ENCODE data around the gene DUSP1.

DUSP1 gene

DNA sequence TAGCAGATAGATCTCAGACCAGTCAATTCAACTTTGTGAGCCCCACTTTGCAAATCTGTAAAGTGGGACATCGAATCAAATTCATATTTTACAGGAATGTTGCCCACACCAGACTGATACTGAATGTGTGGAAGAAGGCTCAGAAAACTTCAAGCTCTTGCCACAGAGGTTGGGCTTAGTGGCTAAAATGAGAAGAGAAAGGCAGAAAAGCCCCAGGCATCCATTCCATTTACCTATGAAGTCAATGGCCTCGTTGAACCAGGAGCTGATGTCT is 1.7 kb downstream of the DUSP1 start:
- no peak for TF ChIP-seq CTCF (conservative IDR thresholded peaks at IDR 0.05; ENCODE audit: low read depth)
- ChIA-PET POLR2A (ENCODE audit: low non-redundant PET) (interaction anchor here (0.8 to 2.3 kb wide), 2 partner anchors 36 to 159 kb away, joined by 3 to 9 read pairs; no protein-coding TSS in a partner anchor), CTCF (interaction anchor here (0.7 to 4.2 kb wide), 6 partner anchors 36 to 163 kb away, joined by 3 to 54 read pairs (median 11); no protein-coding TSS in a partner anchor)
- DNase-seq (ENCODE audit: low spot score): no peak
- H3K27ac ChIP-seq: peak overlapping the region; percentile 100

GRCh38 chr5:172768573-172769341 is 2.2 kb downstream of the DUSP1 start:
- POLR2A ChIA-PET (ENCODE audit: low non-redundant PET): interaction anchor here (0.8 to 1.0 kb wide), 2 partner anchors 35 to 160 kb away, joined by 3 read pairs; no protein-coding TSS in a partner anchor

DNA sequence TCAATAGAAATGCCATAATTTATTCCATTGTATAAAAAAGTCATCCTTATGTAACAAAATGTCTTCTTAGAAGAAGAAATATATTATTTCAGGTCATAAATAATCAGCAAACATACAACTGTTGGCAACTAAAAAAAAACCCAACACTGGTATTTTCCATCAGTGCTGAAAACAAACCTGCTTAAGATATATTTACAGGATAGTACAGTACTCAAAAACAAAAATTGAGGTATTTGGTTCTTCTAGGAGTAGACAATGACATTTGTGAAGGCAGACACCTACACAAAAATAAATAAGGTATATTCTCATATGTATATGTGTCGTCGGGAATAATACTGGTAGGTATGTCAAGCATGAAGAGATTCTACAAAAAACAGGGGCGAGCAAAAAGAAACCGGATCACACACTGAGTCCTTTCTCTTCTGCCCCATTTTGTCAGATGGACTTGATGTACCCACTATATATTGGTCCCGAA is 2.9 kb downstream of the DUSP1 start:
- TF ChIP-seq CTCF (conservative IDR thresholded peaks at IDR 0.05; ENCODE audit: low read depth): no peak
- peak overlapping the region; percentile 100 for H3K27ac ChIP-seq
- DNase-seq (ENCODE audit: low spot score): no peak
- CTCF ChIA-PET: interaction anchor here (0.7 to 1.0 kb wide), 2 partner anchors 164 to 171 kb away, joined by 3 to 4 read pairs; no protein-coding TSS in a partner anchor
- POLR2A ChIA-PET (ENCODE audit: low non-redundant PET): interaction anchor here (1.0 kb wide), 1 partner anchor 35 kb away, joined by 3 read pairs; no protein-coding TSS in a partner anchor

More at GRCh38 chr5:172768573-172769341, 2.2 kb downstream of the DUSP1 start:
- DNase-seq (ENCODE audit: low spot score): no peak
- CTCF ChIA-PET: interaction anchor here (0.7 to 4.2 kb wide), 5 partner anchors 35 to 171 kb away, joined by 3 to 54 read pairs (median 5); no protein-coding TSS in a partner anchor
- TF ChIP-seq CTCF (conservative IDR thresholded peaks at IDR 0.05; ENCODE audit: low read depth): no peak
- H3K27ac ChIP-seq: peak overlapping the region; percentile 100

- DNase-seq (ENCODE audit: low spot score): peak; percentile 52
- no peak for TF ChIP-seq CTCF (conservative IDR thresholded peaks at IDR 0.05; ENCODE audit: low read depth)
- ChIA-PET CTCF (interaction anchor here (0.8 to 1.7 kb wide), 4 partner anchors 50 to 166 kb away, joined by 3 to 6 read pairs (median 4); no protein-coding TSS in a partner anchor), POLR2A (ENCODE audit: low non-redundant PET) (interaction anchor here (0.7 kb wide), 2 partner anchors 36 to 41 kb away, joined by 3 to 5 read pairs; no protein-coding TSS in a partner anchor)
- peak overlapping the region; percentile 95 for H3K27ac ChIP-seq
Measured at GRCh38 chr5:172766287-172767108, 4.5 kb downstream of the DUSP1 start.

DNA sequence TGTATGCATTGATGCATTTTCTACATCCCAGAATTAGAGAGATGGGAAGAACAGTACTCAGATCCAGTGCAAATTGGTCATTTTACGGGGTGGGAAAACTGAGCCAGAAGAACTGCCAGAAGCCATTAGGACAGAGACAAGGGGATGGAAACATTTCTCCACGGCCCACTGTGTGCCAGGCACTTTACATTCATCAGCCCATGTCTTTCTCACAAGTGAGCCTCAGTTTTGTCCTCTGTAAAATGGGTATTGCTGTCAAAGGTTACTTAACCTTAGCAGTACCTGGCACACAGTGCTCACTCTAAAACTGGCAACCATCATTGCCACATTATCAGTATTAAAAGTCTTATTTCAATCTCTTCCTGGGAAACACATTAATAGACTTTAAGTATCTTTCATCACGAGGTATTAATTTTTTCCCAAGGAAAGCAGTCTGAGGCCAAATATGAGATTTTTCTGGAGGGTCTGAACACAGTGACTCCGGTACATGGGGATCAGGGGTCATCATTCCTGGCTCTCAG is 5.2 kb downstream of the DUSP1 start:
- POLR2A ChIA-PET (ENCODE audit: low non-redundant PET): interaction anchor here (0.7 kb wide), 2 partner anchors 36 to 42 kb away, joined by 3 to 5 read pairs; no protein-coding TSS in a partner anchor
- peak overlapping the region; percentile 95 for H3K27ac ChIP-seq
- no peak for TF ChIP-seq CTCF (conservative IDR thresholded peaks at IDR 0.05; ENCODE audit: low read depth)
- CTCF ChIA-PET: interaction anchor here (1.0 to 1.5 kb wide), 5 partner anchors 11 to 51 kb away, joined by 3 to 6 read pairs (median 4); no protein-coding TSS in a partner anchor
- no peak for DNase-seq (ENCODE audit: low spot score)

Measured in RWPE1 (cell line).